ENCODE measurements around the gene SLC18A3.

DNA sequence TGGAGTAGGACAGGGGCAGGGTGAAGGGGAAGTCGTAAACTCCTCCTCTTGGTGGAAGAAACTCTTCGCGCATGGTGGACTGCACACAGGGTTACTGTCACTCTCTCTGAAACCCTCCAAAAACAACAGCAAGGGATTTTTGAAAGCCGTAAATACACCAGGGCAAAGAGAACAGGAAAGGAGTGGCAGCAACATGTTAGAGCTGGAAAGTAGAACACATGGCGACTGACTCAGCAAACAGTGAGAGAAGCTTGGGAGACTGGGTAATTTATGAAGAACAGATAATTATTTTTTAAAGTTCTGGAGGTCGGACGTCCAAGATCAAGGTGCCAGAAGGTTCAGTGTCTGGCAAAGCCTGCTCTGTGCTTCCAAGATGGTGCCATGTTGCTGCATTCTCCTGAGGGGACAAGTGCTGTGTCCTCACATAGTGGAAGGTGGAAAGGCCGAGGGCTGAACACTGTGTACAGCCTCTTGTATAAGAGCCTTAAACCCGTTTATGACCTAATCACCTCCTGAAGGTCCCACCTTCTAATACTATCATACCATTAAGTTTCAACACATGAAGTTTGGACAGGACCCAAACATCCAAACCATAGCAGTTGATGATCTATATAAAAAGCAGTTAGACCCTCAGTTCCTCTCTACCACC, 46.9 kb downstream of the SLC18A3 start:
- no peak for TF ChIP-seq CTCF (IDR thresholded peaks at IDR 0.05)
- TF ChIP-seq CREM (CRISPR knock-in tag; IDR thresholded peaks at IDR 0.05), result no peak
- TF ChIP-seq SP1 (CRISPR knock-in tag; conservative IDR thresholded peaks at IDR 0.05), result no peak
- TF ChIP-seq ZNF317 (CRISPR knock-in tag; IDR thresholded peaks at IDR 0.05; ENCODE audit: borderline replicate concordance, low read depth), result no peak
- no peak for TF ChIP-seq ZNF416 (CRISPR knock-in tag; IDR thresholded peaks at IDR 0.05)
- no peak for TF ChIP-seq NR3C1 (CRISPR knock-in tag; conservative IDR thresholded peaks at IDR 0.05; ENCODE audit: low read depth)
- no peak for TF ChIP-seq JUN (CRISPR knock-in tag; IDR thresholded peaks at IDR 0.05)

Measured in WTC11 (cell line).